Measurements from ENCODE around the gene USP36.
A peak's percentile ranks its signal among the peaks of the same experiment; 100 is the strongest.
"Not testable (repeated sequence)": the region's sequence is repeated elsewhere in the genome, so short reads cannot be mapped to it uniquely, and the experiment has no call there.

Gene USP36

GRCh38 chr17:78763561-78763960, 77.1 kb downstream of the USP36 start:
- no peak for DNase-seq

- DNase-seq, result no peak
Observed at GRCh38 chr17:78761789-78762406, 78.7 kb downstream of the USP36 start.

DNA sequence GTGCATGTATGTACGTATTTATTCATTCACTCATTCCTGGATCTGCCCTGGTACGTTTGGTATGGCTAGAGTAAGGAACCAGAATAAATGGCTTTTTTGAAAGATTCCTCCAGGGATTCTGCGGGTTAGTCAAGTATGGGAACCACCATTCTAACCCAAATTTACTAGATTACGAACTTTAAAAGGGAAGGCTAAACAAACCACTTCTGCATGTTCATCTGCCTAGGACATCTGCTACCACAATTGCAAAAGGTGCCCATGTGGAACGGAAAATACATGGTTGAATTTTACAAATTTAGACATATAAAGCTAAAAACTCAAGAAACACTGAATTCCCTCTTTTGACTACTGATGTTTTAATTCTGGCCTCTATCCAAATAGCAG, 80.7 kb downstream of the USP36 start:
- DNase-seq, result peak in 1 of 2 donors; percentile 19

- peak; percentile 59 to 61 for DNase-seq
Observed at GRCh38 chr17:78759203-78759968, 81.2 kb downstream of the USP36 start.

DNA sequence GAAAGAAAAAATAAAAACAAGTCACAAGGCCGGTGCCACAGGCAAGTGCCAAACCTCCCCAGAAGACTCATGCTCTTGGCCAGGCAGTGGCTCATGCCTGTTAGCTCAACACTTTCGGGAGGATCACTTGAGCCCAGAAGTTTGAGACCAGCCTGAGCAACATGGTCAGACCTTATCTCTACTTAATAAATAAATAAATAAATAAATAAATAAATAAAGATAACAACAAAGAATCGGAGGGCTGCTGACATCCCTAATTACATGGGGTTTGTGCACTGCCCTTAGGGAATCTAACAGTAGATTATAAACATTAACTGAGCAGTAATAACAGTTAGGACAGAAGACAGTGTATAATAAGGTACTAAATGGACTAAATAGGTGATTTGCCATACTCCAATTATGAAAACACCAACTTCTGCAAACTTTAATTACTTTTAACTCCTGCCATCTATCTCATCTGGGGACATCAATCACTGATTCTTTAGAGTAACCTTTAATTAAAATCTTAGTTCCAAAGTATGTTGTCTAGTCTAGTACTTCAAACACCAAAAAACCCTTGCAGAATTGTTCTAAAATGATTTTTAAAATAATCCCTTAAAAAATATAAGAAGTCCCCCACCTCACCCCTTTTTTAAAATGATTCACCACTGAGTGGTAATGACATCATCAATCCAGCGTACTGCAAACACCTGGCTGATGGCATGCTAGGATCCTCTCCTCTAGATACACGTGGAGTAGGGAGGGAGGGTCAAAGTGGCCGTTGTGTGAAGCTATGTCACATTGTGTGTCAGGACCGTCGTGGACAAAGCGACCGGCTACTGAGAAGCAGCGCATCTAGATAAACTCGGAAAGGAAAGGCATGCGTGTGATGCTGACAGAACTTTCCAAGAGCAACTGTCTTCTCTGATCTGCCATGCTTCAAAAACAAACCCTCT, 87.0 kb downstream of the USP36 start:
- DNase-seq, result no peak

- DNase-seq, result peak; percentile 52 to 57
Observed at GRCh38 chr17:78751447-78752161, 89.0 kb downstream of the USP36 start.

DNA sequence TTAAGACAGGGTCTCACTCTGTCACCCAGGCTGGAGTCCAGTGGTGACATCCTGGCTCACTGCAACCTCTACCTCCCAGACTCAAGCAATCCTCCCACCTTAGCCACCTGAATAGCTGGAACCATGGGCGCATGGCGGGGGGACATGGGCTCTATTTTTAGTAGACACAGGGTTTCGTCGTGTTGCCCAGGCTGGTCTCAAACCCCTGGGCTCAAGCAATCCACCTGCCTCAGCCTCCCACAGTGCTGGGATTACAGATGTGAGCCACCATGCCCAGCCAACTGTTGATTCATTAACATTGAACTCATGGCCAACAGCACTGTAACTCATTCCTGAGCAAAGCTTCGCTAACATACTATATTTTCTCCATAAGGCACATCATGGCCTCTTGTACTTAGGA, 89.6 kb downstream of the USP36 start:
- DNase-seq, result not testable (repeated sequence)

DNA sequence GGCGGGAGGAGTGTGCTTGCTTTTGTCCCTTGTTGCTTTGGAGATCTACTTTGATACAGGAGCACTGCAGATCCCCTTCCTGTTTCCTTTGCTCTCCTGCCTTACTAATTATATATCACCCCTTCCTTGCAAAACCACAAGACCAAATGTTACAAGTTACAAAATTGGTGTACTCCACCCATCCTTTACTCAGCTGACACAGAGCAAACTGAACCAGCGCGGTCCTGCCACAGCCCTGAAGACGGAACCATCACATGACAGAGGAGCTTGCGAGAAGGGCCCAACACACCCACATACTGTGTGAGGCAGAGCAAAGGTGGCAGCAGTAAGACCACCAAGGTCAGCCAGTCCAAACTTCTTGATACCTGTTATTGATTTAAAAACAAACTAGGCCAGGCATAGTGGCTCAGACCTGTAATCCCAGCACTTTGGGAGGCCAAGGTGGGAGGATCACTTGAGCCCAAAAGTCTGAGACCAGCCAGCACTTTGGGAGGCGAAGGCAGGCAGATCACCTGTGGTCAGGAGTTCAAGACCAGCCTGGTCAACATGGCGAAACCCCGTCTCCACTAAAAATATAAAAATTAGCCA, 91.8 kb downstream of the USP36 start:
- peak; percentile 95 to 97 for DNase-seq

DNA sequence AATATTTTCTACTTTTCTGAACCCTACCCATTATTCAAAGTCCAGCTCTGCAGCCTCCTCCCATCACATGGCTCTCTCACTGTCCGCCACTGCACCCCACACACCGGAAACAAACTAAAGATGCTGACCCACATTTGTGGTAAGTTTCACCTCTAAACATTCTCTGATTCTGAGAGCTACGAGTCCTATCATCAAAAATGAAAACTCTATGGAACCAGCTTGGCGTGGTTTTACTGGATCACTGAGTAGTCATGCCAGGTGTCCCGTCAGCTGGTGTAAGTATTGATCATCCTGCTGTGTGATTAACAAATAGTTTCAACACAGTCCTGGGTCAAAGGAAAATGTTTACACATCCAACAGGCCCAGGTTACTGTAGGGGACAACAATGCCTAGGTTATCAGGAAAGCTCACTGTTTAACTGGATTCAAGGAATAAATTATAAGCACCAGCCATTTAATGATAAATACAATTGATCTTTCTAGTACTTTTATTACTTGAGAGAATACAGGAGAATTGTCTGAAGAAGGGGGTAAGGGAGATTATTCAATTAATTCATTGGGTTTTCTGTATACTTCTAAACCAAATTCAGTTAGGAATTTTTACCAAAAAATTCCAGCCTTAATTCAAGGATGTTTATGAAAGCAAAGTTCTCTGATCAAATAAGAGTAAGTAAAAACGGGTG, 92.4 kb downstream of the USP36 start:
- DNase-seq, result peak; percentile 77 to 84

GRCh38 chr17:78747488-78747887, 93.1 kb downstream of the USP36 start:
- DNase-seq, result no peak

- no peak for DNase-seq
Observed at GRCh38 chr17:78746949-78747269, 93.7 kb downstream of the USP36 start.

DNA sequence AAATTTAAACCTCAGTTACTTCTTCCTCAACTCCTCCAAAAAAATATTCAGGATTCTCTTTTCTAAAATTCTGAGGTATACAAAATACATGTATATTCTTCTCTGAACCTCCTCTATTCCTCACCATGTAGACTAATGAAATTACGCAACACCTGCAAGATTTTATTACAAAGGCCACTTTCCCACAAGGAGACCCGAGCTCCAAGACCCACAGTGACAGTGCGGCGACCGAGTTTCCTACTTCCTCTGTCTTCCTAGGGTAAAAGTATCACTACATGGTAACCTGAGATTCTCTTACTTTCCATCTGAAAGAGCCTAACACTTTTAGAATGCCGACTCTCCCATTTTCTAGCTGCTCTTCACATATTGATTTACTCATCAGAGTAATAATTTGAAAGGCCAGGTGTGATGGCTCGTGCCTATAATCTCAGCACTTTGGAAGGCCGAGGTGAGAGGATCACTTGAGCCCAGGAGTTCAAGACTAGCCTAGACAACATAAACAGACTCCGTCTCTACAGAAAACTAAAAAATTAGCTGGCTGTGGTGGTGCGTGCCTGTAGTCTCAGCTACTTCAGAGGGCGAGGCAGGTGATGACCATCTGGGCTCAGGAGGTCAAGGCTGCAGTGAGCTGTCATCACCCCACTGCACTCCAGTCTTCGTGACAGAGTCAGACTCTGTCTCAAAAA, 94.2 kb downstream of the USP36 start:
- DNase-seq, result peak in 1 of 2 donors; percentile 31

Data from inflammatory macrophage (primary cell).